ENCODE data around the gene IRF4. TPM values are rescaled to one million over a fixed set of nuclear protein-coding genes. Genes with fewer than 3 reads are reported as not detected.

Gene IRF4
- total RNA-seq, 1 donor from 2014 or later = not detected

- no peaks in the 10 kb centered on the region for H3K27me3 Mint-ChIP-seq (ENCODE audit: low read depth)
- no peak for TF ChIP-seq CTCF (IDR thresholded peaks at IDR 0.05; ENCODE audit: unreplicated experiment)
- peaks cover 7% of the 10 kb centered on the region for H3K36me3 Mint-ChIP-seq
- H3K9me3 Mint-ChIP-seq = peaks cover 14% of the 10 kb centered on the region
- H3K4me1 Mint-ChIP-seq = peaks cover 2% of the 10 kb centered on the region
- DNase-seq (ENCODE audit: low spot score in 2 of 2, unreplicated experiment in 2 of 2) = no peak
- H3K4me3 Mint-ChIP-seq = no peak overlapping the region
- no peak overlapping the region for H3K27ac Mint-ChIP-seq
These were observed 39.7 kb upstream of the IRF4 start for GRCh38 chr6:351867-352289.

DNA sequence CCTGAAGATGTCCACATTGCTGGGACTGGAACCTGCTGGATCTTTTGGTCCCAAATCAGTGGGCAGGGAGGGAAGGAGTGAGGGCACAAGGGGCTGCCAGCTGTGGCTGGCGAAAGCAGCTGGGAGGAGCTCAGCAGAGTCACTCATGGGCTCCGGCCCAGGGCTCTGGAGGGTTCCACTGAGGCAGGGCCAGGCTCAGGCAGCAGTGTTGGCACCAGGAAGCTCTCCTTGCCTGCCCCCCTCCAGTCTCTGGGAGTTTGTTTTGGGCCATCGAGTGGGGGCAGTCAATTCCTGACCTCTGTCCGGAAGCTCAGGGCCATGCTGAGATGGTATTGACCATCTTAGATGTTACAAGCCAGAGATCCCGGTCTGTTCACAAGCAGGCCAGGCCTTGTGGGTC lies 39.1 kb upstream of the IRF4 start:
- Mint-ChIP-seq H3K27ac (no peak overlapping the region), H3K4me1 (peaks cover 2% of the 10 kb centered on the region), H3K27me3 (ENCODE audit: low read depth) (no peaks in the 10 kb centered on the region), H3K36me3 (peaks cover 7% of the 10 kb centered on the region), H3K9me3 (peaks cover 12% of the 10 kb centered on the region), H3K4me3 (no peak overlapping the region)
- no peak for TF ChIP-seq CTCF (IDR thresholded peaks at IDR 0.05; ENCODE audit: unreplicated experiment)
- no peak for DNase-seq (ENCODE audit: low spot score in 2 of 2, unreplicated experiment in 2 of 2)

DNA sequence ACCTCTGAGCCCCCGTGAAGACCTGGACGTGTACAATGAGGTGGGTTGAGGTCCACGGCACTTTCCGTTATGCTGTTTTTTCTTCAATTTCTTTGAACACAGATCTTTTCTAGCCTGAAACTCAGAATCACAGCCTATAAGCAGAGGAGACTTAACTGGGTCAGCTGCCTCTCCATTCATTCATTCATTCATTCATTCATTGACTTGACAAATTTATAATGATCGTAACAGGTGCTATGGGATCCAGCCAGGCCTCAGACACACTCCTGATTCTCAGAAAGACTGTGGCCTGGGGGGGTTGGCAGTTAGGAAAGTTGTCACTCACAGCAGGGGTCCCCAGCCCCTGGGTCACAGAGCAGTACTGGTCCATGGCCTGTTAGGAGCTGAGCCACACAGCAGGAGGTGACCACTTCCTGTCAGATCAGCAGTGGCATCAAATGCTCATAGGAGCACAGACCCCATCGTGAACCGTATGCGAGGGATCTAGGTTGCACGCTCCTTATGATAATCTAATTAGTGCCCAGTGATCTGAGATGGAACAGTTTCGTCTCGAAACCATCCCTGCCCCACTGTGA lies 38.6 kb upstream of the IRF4 start:
- Mint-ChIP-seq H3K9me3 (peaks cover 10% of the 10 kb centered on the region), H3K4me3 (no peak overlapping the region), H3K27me3 (ENCODE audit: low read depth) (no peaks in the 10 kb centered on the region), H3K27ac (no peak overlapping the region), H3K36me3 (peaks cover 7% of the 10 kb centered on the region), H3K4me1 (peaks cover 2% of the 10 kb centered on the region)
- no peak for DNase-seq (ENCODE audit: low spot score in 2 of 2, unreplicated experiment in 2 of 2)
- TF ChIP-seq CTCF (IDR thresholded peaks at IDR 0.05; ENCODE audit: unreplicated experiment) = no peak

DNA sequence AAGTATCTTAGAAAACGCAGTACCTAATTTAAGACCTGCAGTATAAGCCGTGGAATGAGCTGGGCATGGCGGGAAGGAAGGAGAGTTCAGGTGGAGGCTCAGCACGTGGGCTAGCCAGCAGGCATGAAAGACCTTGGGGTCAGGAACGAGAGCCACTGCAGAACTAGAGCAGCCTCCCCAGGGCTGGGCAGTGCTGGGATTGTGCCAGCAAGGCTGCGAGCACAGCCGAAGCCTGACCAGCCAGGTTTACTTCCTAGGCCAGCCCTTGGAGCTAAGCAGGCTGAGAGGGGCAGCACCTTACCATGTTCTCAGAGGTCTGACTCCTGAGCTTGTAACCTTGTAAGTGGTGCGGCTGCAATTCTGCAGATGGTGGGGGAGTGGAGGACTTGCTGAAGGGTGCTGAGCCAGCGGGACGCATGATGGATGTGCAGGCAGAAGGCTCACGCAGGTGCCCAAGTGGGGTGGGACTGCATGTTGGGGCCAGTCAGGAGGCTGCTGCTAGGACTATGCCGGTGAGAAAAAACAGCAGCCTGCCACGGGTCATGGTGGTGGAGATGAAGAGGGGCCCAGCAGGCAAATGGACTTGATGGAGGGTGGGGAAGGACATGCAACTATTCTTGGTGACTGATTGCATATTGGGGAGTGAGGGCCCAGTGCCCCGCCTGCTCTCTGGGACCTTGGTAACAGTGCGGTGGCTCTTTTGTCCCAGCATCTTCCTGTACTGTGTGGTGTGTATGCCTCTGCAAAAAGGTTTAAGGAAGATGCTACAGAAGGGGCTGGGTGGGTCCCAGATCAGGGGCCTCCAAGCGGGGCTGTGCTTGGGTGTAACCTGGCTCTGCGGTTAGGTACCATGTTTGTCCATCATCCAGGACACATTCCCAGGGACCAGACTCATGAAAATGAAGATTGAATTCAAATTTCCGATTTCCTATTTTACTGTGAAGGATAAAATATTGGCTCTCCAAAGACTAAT lies 37.6 kb upstream of the IRF4 start:
- H3K4me1 Mint-ChIP-seq = peaks cover 2% of the 10 kb centered on the region
- no peak overlapping the region for H3K27ac Mint-ChIP-seq
- H3K27me3 Mint-ChIP-seq (ENCODE audit: low read depth) = no peaks in the 10 kb centered on the region
- no peak overlapping the region for H3K4me3 Mint-ChIP-seq
- H3K36me3 Mint-ChIP-seq = peaks cover 7% of the 10 kb centered on the region
- peaks cover 10% of the 10 kb centered on the region for H3K9me3 Mint-ChIP-seq
- no peak for DNase-seq (ENCODE audit: low spot score in 2 of 2, unreplicated experiment in 2 of 2)
- no peak for TF ChIP-seq CTCF (IDR thresholded peaks at IDR 0.05; ENCODE audit: unreplicated experiment)

- no peak for TF ChIP-seq CTCF (IDR thresholded peaks at IDR 0.05; ENCODE audit: unreplicated experiment)
- H3K36me3 Mint-ChIP-seq = peaks cover 4% of the 10 kb centered on the region
- peaks cover 2% of the 10 kb centered on the region for H3K4me1 Mint-ChIP-seq
- H3K4me3 Mint-ChIP-seq = no peak overlapping the region
- DNase-seq (ENCODE audit: low spot score in 2 of 2, unreplicated experiment in 2 of 2) = no peak
- H3K27me3 Mint-ChIP-seq (ENCODE audit: low read depth) = no peaks in the 10 kb centered on the region
- peaks cover 10% of the 10 kb centered on the region for H3K9me3 Mint-ChIP-seq
- no peak overlapping the region for H3K27ac Mint-ChIP-seq
These were observed 36.8 kb upstream of the IRF4 start for GRCh38 chr6:354631-355280.

Measured in mesothelial cell of epicardium (in vitro differentiated cells).